H1 (cell line): ENCODE data around the gene NPFF. TPM values are rescaled to one million over a fixed set of nuclear protein-coding genes. Genes with fewer than 3 reads are reported as not detected.

Experiments used
- CTCF ChIA-PET: fragments of 300-600 bp; sonication (Branson Sonifier 250); formaldehyde crosslinking; loops from one replicate; lab custom pipeline; 2021; ENCODE audit not compliant: partially characterized antibody; lab: Charles Lee
- POLR2A ChIA-PET: fragments of 300-600 bp; sonication (Branson Sonifier 250); formaldehyde crosslinking; loops from one replicate; lab custom pipeline; 2021; ENCODE audit warnings: inconsistent platforms; ENCODE audit not compliant: partially characterized antibody; lab: Charles Lee
- DNase-seq, 2 experiments: peaks; one replicate each; pipeline versions ENCODE4 v3.0.0 to v3.0.0-alpha.2; 2010 to 2022; ENCODE audit warnings: low spot score in 2 of 2, low read depth in 1 of 2, mixed read lengths in 1 of 2
- FAIRE-seq: peaks from 2 replicates; lab custom pipeline; 2011; peaks lifted over from hg19 to GRCh38; lab: Jason Lieb, UNC
- H2AFZ ChIP-seq: 2 replicates; pipeline ENCODE4 v1.8.1; 2012; ENCODE audit warnings: low read length, inconsistent platforms
- H2AK5ac ChIP-seq: 2 replicates; pipeline ENCODE4 v1.6.1; 2013; ENCODE audit warnings: low read depth, low read length
- H2BK120ac ChIP-seq: replicated peaks from 2 replicates; pipeline ENCODE3; 2013; ENCODE audit warnings: low read depth, low read length, inconsistent platforms
- H2BK12ac ChIP-seq: 2 replicates; pipeline ENCODE4 v1.6.1; 2013; ENCODE audit warnings: low read depth, low read length
- H2BK15ac ChIP-seq: 2 replicates; pipeline ENCODE4 v1.6.1; 2013; ENCODE audit warnings: low read length
- H2BK20ac ChIP-seq: 2 replicates; pipeline ENCODE4 v1.6.1; 2013; ENCODE audit warnings: low read length
- H2BK5ac ChIP-seq: 2 replicates; pipeline ENCODE4 v1.6.1; 2013; ENCODE audit warnings: low read depth, low read length
- H3K14ac ChIP-seq: 2 replicates; pipeline ENCODE4 v1.6.1; 2013; ENCODE audit warnings: inconsistent platforms; ENCODE audit not compliant: insufficient read length
- H3K18ac ChIP-seq: 2 replicates; pipeline ENCODE4 v1.6.1; 2013; ENCODE audit warnings: low read length; ENCODE audit errors: extremely low read depth
- H3K23ac ChIP-seq: 2 replicates; pipeline ENCODE4 v1.6.1; 2013; ENCODE audit warnings: inconsistent platforms; ENCODE audit not compliant: insufficient read length
- H3K23me2 ChIP-seq: 2 replicates; pipeline ENCODE4 v1.6.1; 2013; ENCODE audit warnings: low read depth, low read length
- H3K27ac ChIP-seq: 2 replicates; pipeline ENCODE4 v1.6.1; 2011; ENCODE audit warnings: low read depth, low read length, inconsistent platforms
- H3K27me3 ChIP-seq, 4 experiments: replicated peaks in 1 of 4; 1 replicate in 1 of 4; 2 replicates in 3 of 4; pipeline versions ENCODE4 v1.6.1 to v1.8.1; 2011 to 2013; ENCODE audit warnings: low read length in 3 of 4, mild to moderate bottlenecking in 3 of 4, inconsistent platforms in 2 of 4, mixed read lengths in 2 of 4, moderate library complexity in 1 of 4; ENCODE audit not compliant: control insufficient read depth in 3 of 4, insufficient read depth in 3 of 4; ENCODE audit errors: extremely low read depth in 1 of 4
- H3K36me3 ChIP-seq, 4 experiments: 2 replicates each; pipeline versions ENCODE4 v1.6.1 to v1.8.1; 2011 to 2013; ENCODE audit warnings: mild to moderate bottlenecking in 4 of 4, low read length in 3 of 4, moderate library complexity in 2 of 4, control low read depth in 1 of 4, inconsistent platforms in 1 of 4; ENCODE audit not compliant: insufficient read depth in 4 of 4, control insufficient read depth in 2 of 4
- H3K4ac ChIP-seq: replicated peaks from 2 replicates; pipeline ENCODE3; 2013; ENCODE audit warnings: low read length, low read depth, mixed read lengths, inconsistent platforms; ENCODE audit not compliant: insufficient read length
- H3K4me1 ChIP-seq, 4 experiments: replicated peaks in 1 of 4; 1 replicate in 1 of 4; 2 replicates in 3 of 4; pipeline versions ENCODE4 v1.6.1 to v1.8.1; 2011 to 2013; ENCODE audit warnings: low read length in 3 of 4, inconsistent platforms in 2 of 4, mixed read lengths in 1 of 4; ENCODE audit not compliant: insufficient read depth in 4 of 4, control insufficient read depth in 3 of 4
- H3K4me2 ChIP-seq, 2 experiments: 2 replicates each; pipeline versions ENCODE4 v1.6.1 to v1.8.1; 2011 to 2013; ENCODE audit warnings: low read depth in 2 of 2, low read length in 2 of 2, control low read depth in 1 of 2, inconsistent platforms in 1 of 2, mild to moderate bottlenecking in 1 of 2; ENCODE audit not compliant: insufficient read depth in 1 of 2
- H3K4me3 ChIP-seq, 4 experiments: fragments of 200-600, 300-600 bp in 1 of 4; sonication (generic), shearing (Covaris generic), sonication (Bioruptor Twin) in 1 of 4; 2 replicates each; pipeline versions ENCODE4 v1.5.1 to v1.8.1; 2011 to 2016; ENCODE audit warnings: low read length in 4 of 4, low read depth in 3 of 4, control low read depth in 2 of 4, inconsistent platforms in 2 of 4, mild to moderate bottlenecking in 2 of 4, mixed read lengths in 1 of 4, moderate library complexity in 1 of 4; ENCODE audit not compliant: insufficient read depth in 2 of 4; ENCODE audit errors: extremely low read depth in 1 of 4
- H3K56ac ChIP-seq: replicated peaks from 2 replicates; pipeline ENCODE3; 2013; ENCODE audit warnings: low read depth, mild to moderate bottlenecking, mixed read lengths, low read length, inconsistent platforms; ENCODE audit not compliant: insufficient read length
- H3K79me1 ChIP-seq: 2 replicates; pipeline ENCODE4 v1.6.1; 2013; ENCODE audit warnings: low read depth, low read length, control low read depth
- H3K79me2 ChIP-seq, 2 experiments: 2 replicates each; pipeline versions ENCODE4 v1.6.1 to v1.8.1; 2012 to 2013; ENCODE audit warnings: low read length in 2 of 2, mild to moderate bottlenecking in 2 of 2, inconsistent platforms in 1 of 2; ENCODE audit not compliant: insufficient read depth in 2 of 2, control insufficient read depth in 1 of 2
- H3K9ac ChIP-seq, 4 experiments: replicated peaks in 1 of 4; 1 replicate in 1 of 4; 2 replicates in 3 of 4; pipeline versions ENCODE4 v1.6.1 to v1.8.1; 2011 to 2013; ENCODE audit warnings: low read depth in 3 of 4, low read length in 3 of 4, control low read depth in 2 of 4, mild to moderate bottlenecking in 2 of 4, moderate library complexity in 2 of 4, inconsistent platforms in 1 of 4; ENCODE audit errors: extremely low read depth in 1 of 4
- H3K9me3 ChIP-seq, 2 experiments: 2 replicates each; pipeline versions ENCODE4 v1.6.1 to v1.8.1; 2012 to 2013; ENCODE audit warnings: mild to moderate bottlenecking in 2 of 2, moderate library complexity in 2 of 2, control low read depth in 1 of 2, inconsistent platforms in 1 of 2, low read depth in 1 of 2, low read length in 1 of 2, mixed read lengths in 1 of 2; ENCODE audit not compliant: insufficient read depth in 2 of 2
- H4K20me1 ChIP-seq, 2 experiments: replicated peaks in 1 of 2; 2 replicates each; pipeline versions ENCODE3 to v1.8.1; 2011 to 2013; ENCODE audit warnings: inconsistent platforms in 2 of 2, low read length in 2 of 2, mild to moderate bottlenecking in 1 of 2; ENCODE audit not compliant: insufficient read depth in 2 of 2, control insufficient read depth in 1 of 2
- H4K5ac ChIP-seq: 2 replicates; pipeline ENCODE4 v1.6.1; 2013; ENCODE audit warnings: low read length, low read depth, mixed read lengths, inconsistent platforms; ENCODE audit not compliant: insufficient read length
- H4K8ac ChIP-seq: 2 replicates; pipeline ENCODE4 v1.8.0; 2013; ENCODE audit warnings: mild to moderate bottlenecking, moderate library complexity, low read length, inconsistent platforms; ENCODE audit not compliant: insufficient read depth; ENCODE audit errors: extremely low read depth
- H4K91ac ChIP-seq: replicated peaks from 2 replicates; pipeline ENCODE3; 2013; ENCODE audit warnings: low read length, mixed read lengths, inconsistent platforms; ENCODE audit not compliant: insufficient read length
- HDAC6 ChIP-seq: IDR thresholded peaks from one replicate; pipeline ENCODE4 v1.7.1; 2012; ENCODE audit warnings: low read depth, mild to moderate bottlenecking, inconsistent platforms, low read length, moderate library complexity
- MAFK ChIP-seq: IDR thresholded peaks from 2 replicates; pipeline ENCODE4 v1.6.1; 2012; ENCODE audit warnings: low read depth, mild to moderate bottlenecking, improper control_type of control experiment, low read length
- POLR2A ChIP-seq, 2 experiments: IDR thresholded peaks; 1 replicate in 1 of 2; 2 replicates in 1 of 2; pipeline ENCODE4 v1.6.1; 2011; ENCODE audit warnings: low read depth in 2 of 2, low read length in 2 of 2, mild to moderate bottlenecking in 2 of 2; ENCODE audit errors: control extremely low read depth in 1 of 2
- POLR2AphosphoS5 ChIP-seq: IDR thresholded peaks from 2 replicates; pipeline ENCODE4 v1.6.1; 2011; ENCODE audit warnings: low read depth, low read length
- TAF7 ChIP-seq: optimal IDR thresholded peaks from 2 replicates; pipeline ENCODE3; 2011; ENCODE audit warnings: low read depth, mild to moderate bottlenecking, inconsistent platforms, low read length, moderate library complexity, borderline replicate concordance
- WGBS, 2 experiments: shearing (Covaris generic) in 1 of 2; methylation state at CpG; one replicate each; pipeline versions ENCODE4 v1.1.6 to v1.1.7; 2013 to 2015; ENCODE audit warnings: low lambda C conversion rate in 2 of 2, mixed read lengths in 2 of 2, inconsistent platforms in 1 of 2, low coverage in 1 of 2, missing lambda C conversion rate in 1 of 2; ENCODE audit not compliant: insufficient replicate concordance in 2 of 2, insufficient coverage in 1 of 2, insufficient read length in 1 of 2; ENCODE audit errors: extremely low coverage in 1 of 2, missing lambda C conversion rate in 1 of 2; 5-methylcytosine and 5-hydroxymethylcytosine counted together
- polyA plus RNA-seq, 7 experiments: library from polyadenylated mRNA; depleted of rRNA in 3 of 7; stranded (reverse) in 5 of 7; unstranded in 2 of 7; fragments of >200 nt in 5 of 7; fragments of 200-250 nt in 2 of 7; gene quantifications; 1 replicate in 5 of 7; 2 replicates in 1 of 7; 4 replicates in 1 of 7; pipeline versions ENCODE4 v1.2.1 to v1.2.3, GENCODE V29; 2011 to 2013; ENCODE audit warnings: missing spikeins in 2 of 7, mixed read lengths in 2 of 7
- total RNA-seq: library from RNA; stranded (reverse); fragmentation: NEBNext Ultra II Directional; extraction: Animal tissue kit (Norgen Biotek cat#: 25700); gene quantifications from 2 replicates; pipeline ENCODE4 v1.2.1, GENCODE V29; 2021

The NPFF gene
- total and polyA plus RNA-seq, 2 of the 8 experiments (the other 6 are each of a cell fraction or from before 2014, with no cell fraction given), result not detected

GRCh38 chr12:53482626-53483168 lies 24.6 kb downstream of the NPFF start:
- CTCF ChIA-PET, result interaction anchor here (0.7 to 9.0 kb wide), 22 partner anchors 9 to 261 kb away, joined by 3 to 105 read pairs (median 7); partner anchors contain the start of genes MAP3K12, NPFF and TARBP2
- Histone ChIP-seq H4K5ac (no peak overlapping the region), H2BK12ac (no peak overlapping the region), H2BK5ac (no peak overlapping the region), H3K14ac (no peak overlapping the region), H2AFZ (no peak overlapping the region), H3K23ac (no peak overlapping the region), H4K91ac (no peak overlapping the region), H3K18ac (no peak overlapping the region), H3K4me1 (peaks cover 0 to 5% (median 1%) of the 10 kb centered on the region in 4 experiments; a peak in 4 of 7 replicates), H3K23me2 (no peaks in the 10 kb centered on the region), H3K79me2 (no peaks in the 10 kb centered on the region), H3K36me3 (peaks cover 19 to 79% (median 47%) of the 10 kb centered on the region in 4 experiments), H4K20me1 (peaks cover 21 to 31% of the 10 kb centered on the region in 2 experiments), H2AK5ac (no peak overlapping the region), H3K4ac (no peak overlapping the region), H3K27ac (no peak overlapping the region), H2BK15ac (no peak overlapping the region), H2BK120ac (no peak overlapping the region), H3K79me1 (no peaks in the 10 kb centered on the region), H3K4me2 (no peak overlapping the region), H2BK20ac (no peak overlapping the region), H3K9ac (no peak overlapping the region; a peak in 1 of 7 replicates), H3K27me3 (no peaks in the 10 kb centered on the region), H3K4me3 (no peak overlapping the region), H4K8ac (no peak overlapping the region), H3K9me3 (no peaks in the 10 kb centered on the region), H3K56ac (no peak overlapping the region)
- POLR2A ChIA-PET, result interaction anchor here (0.9 to 67.0 kb wide), 18 partner anchors 11 to 265 kb away, joined by 3 to 3397 read pairs (median 4); partner anchors contain the start of genes AAAS, MAP3K12, MYG1 and NPFF
- TF ChIP-seq TAF7, result no peak
- peak; percentile 25 to 64 for TF ChIP-seq POLR2A (IDR thresholded peaks at IDR 0.05; ENCODE audit: control extremely low read depth in 1 of 2, low read depth in 2 of 2, low read length in 2 of 2)
- TF ChIP-seq MAFK, result no peak
- TF ChIP-seq HDAC6, result no peak
- TF ChIP-seq POLR2AphosphoS5, result peak; percentile 73; the same call in 1 of the 2 replicates
- WGBS, 2 experiments, result 94% methylated on average over 15 of the region's 18 CpGs; no CpG with 5 or more reads in 1 of the 2 experiments
- no peak for FAIRE-seq
- no peak for DNase-seq
